ENCODE measurements around the gene FAM13C.

DNA sequence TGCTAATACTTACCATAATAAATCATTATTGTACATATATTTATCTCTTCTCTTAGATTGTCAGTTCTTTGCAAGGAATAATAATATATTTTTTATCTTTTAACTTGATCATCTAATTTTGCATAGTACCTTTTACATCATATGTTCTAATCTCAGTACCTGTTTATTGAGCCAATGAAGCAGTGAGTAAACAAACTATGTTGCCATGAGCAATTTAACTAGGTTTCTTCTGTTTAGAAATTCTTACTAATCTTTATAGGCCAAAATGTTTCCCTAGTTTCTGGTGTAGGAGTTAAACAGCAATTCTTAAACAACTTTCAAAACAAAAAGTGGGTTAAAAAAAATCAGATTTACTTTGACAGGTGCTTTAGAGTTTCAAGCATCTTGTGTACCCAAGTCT lies 124.6 kb downstream of the FAM13C start:
- TF ChIP-seq POLR2A (IDR thresholded peaks at IDR 0.05; ENCODE audit: low read depth, low read length), result no peak
- TF ChIP-seq POLR2AphosphoS5 (IDR thresholded peaks at IDR 0.05; ENCODE audit: low read depth, low read length), result no peak
- TF ChIP-seq TAF1 (IDR thresholded peaks at IDR 0.05; ENCODE audit: borderline replicate concordance, low read depth, low read length), result no peak
